Non-pigmented ciliary epithelial cell (primary cell): Measurements from ENCODE around the gene RNF32.
"Not testable (repeated sequence)": the region's sequence is repeated elsewhere in the genome, so short reads cannot be mapped to it uniquely, and the experiment has no call there.

Source experiments
- DNase-seq: peaks from one replicate; pipeline ENCODE4 v3.0.0-alpha.2; 2010; ENCODE audit warnings: low read depth

The RNF32 gene

GRCh38 chr7:156675721-156676120 is 35.1 kb downstream of the RNF32 start:
- DNase-seq = no peak

- no peak for DNase-seq
Measured at GRCh38 chr7:156676263-156676662, 35.7 kb downstream of the RNF32 start.

GRCh38 chr7:156677374-156678054 is 36.9 kb downstream of the RNF32 start:
- DNase-seq = no peak

GRCh38 chr7:156680281-156680680 is 39.7 kb downstream of the RNF32 start:
- DNase-seq = no peak

GRCh38 chr7:156682928-156683327 is 42.4 kb downstream of the RNF32 start:
- no peak for DNase-seq

GRCh38 chr7:156684251-156684650 is 43.7 kb downstream of the RNF32 start:
- no peak for DNase-seq

- DNase-seq = no peak
Measured at GRCh38 chr7:156684661-156685060, 44.1 kb downstream of the RNF32 start.

- DNase-seq = no peak
Measured at GRCh38 chr7:156691764-156692163, 51.2 kb downstream of the RNF32 start.

- DNase-seq = no peak
Measured at GRCh38 chr7:156692849-156693248, 52.3 kb downstream of the RNF32 start.

- DNase-seq = no peak
Measured at GRCh38 chr7:156693627-156694026, 53.1 kb downstream of the RNF32 start.

GRCh38 chr7:156697283-156697682 is 56.7 kb downstream of the RNF32 start:
- DNase-seq = not testable (repeated sequence)

GRCh38 chr7:156698512-156698911 is 57.9 kb downstream of the RNF32 start:
- not testable (repeated sequence) for DNase-seq

GRCh38 chr7:156701787-156702186 is 61.2 kb downstream of the RNF32 start:
- not testable (repeated sequence) for DNase-seq

- DNase-seq = no peak
Measured at GRCh38 chr7:156702399-156702798, 61.8 kb downstream of the RNF32 start.

- DNase-seq = no peak
Measured at GRCh38 chr7:156703209-156703608, 62.6 kb downstream of the RNF32 start.

GRCh38 chr7:156703773-156704482 is 63.4 kb downstream of the RNF32 start:
- no peak for DNase-seq

- no peak for DNase-seq
Measured at GRCh38 chr7:156722043-156722826, 81.7 kb downstream of the RNF32 start.

- no peak for DNase-seq
Measured at GRCh38 chr7:156725073-156725472, 84.5 kb downstream of the RNF32 start.

GRCh38 chr7:156725936-156726335 is 85.4 kb downstream of the RNF32 start:
- DNase-seq = no peak
